SIG-M5 treated with dmso at 0.1 percent for 504 hours (cell line): ENCODE measurements around the gene RRP1.

Experiments
- DNase-seq: peaks from one replicate; lab custom pipeline; 2025; ENCODE audit not compliant: unreplicated experiment; lab: John Stamatoyannopoulos, UW

Gene RRP1

GRCh38 chr21:43758811-43759210 lies 30.6 kb upstream of the RRP1 start:
- DNase-seq = no peak

- no peak for DNase-seq
Measured at GRCh38 chr21:43759651-43760050, 29.7 kb upstream of the RRP1 start.

- DNase-seq = no peak
Measured at GRCh38 chr21:43760391-43760958, 28.9 kb upstream of the RRP1 start.

- no peak for DNase-seq
Measured at GRCh38 chr21:43761886-43762285, 27.5 kb upstream of the RRP1 start.

GRCh38 chr21:43762303-43763128 lies 26.9 kb upstream of the RRP1 start:
- DNase-seq = no peak

- no peak for DNase-seq
Measured at GRCh38 chr21:43763901-43764523, 25.4 kb upstream of the RRP1 start.

- no peak for DNase-seq
Measured at GRCh38 chr21:43764576-43765495, 24.5 kb upstream of the RRP1 start.

GRCh38 chr21:43766734-43767497 lies 22.5 kb upstream of the RRP1 start:
- no peak for DNase-seq

GRCh38 chr21:43767498-43767983 lies 21.8 kb upstream of the RRP1 start:
- DNase-seq = no peak

GRCh38 chr21:43767984-43768867 lies 21.2 kb upstream of the RRP1 start:
- peak; percentile 31 for DNase-seq

- no peak for DNase-seq
Measured at GRCh38 chr21:43768868-43769167, 20.6 kb upstream of the RRP1 start.

GRCh38 chr21:43769325-43769958 lies 19.9 kb upstream of the RRP1 start:
- no peak for DNase-seq

- no peak for DNase-seq
Measured at GRCh38 chr21:43770066-43770655, 19.2 kb upstream of the RRP1 start.

- DNase-seq = peak; percentile 16
Measured at GRCh38 chr21:43771199-43771675, 18.1 kb upstream of the RRP1 start.

- DNase-seq = no peak
Measured at GRCh38 chr21:43771698-43772424, 17.5 kb upstream of the RRP1 start.

GRCh38 chr21:43772425-43772821 lies 17.0 kb upstream of the RRP1 start:
- DNase-seq = no peak

- no peak for DNase-seq
Measured at GRCh38 chr21:43774163-43774562, 15.2 kb upstream of the RRP1 start.

- DNase-seq = no peak
Measured at GRCh38 chr21:43775190-43775589, 14.2 kb upstream of the RRP1 start.
